GM19328 (cell line): ENCODE results near the gene ATP5PB.
A peak's percentile ranks its signal among the peaks of the same experiment; 100 is the strongest.

Source experiments
- ATAC-seq: cut with Tn5 transposase; IDR thresholded peaks from one replicate; pipeline ENCODE4 v1.9.1; 2021; ENCODE audit warnings: mild to moderate bottlenecking, moderate library complexity; ENCODE audit not compliant: unreplicated experiment

Gene ATP5PB

DNA sequence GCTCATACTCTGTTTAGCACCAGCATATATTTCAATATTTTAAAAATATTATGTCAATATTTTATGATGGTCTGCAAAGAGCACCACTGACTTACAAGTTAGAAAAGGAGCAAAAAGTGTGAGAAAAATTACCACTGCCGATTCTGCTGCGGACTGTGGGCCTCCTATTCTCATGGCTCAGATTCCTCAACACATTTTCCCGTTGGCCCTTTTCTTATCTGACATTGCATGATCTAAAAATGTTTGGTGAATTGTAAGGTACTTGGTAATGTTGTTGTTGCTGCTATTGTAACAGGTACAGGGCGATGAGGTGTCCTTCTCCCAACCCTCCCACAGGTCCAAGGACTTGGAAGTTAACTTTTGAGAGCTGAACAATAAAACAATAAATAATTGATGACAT, 25.3 kb downstream of the ATP5PB start:
- ATAC-seq, result no peak

DNA sequence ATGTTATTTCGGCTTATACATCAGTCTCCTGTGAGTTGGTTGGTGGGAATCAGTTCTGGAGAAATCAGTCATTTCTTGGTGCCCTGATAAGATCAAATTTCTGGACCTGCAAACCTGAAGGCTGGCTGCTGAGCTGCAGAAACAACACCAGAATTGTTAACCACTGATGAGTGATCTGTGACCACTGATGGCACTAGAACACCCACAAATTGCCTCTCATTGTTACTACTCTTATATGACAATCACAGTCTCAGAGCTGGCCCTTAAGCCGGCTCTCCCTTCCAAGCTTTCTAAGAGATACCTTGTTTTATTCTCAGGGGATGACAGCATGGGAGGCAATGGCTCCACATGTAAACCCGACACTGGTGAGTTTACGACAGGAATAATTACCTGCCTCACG, 26.4 kb downstream of the ATP5PB start:
- ATAC-seq, result no peak

DNA sequence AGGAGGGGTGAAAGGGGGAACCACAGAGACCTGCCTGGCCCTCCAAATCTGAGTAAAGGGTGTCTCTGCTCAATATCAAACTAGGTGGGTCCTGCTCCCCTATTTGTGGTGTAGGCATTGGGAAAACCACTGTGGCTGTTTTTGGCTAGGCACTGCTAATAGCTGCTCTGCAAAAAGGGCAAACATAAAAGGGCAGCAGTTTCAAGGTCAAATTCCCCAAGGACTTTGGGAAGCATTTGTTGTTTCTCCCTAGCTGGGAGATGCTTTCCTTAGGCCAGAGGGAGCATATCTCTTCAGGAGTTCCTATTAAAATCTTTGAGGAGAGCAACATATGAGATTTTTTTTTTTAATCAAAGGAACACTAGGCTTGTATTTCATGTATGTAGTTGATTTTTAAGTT, 26.9 kb downstream of the ATP5PB start:
- ATAC-seq, result no peak

GRCh38 chr1:111476761-111477309, 27.6 kb downstream of the ATP5PB start:
- ATAC-seq, result peak; percentile 68

DNA sequence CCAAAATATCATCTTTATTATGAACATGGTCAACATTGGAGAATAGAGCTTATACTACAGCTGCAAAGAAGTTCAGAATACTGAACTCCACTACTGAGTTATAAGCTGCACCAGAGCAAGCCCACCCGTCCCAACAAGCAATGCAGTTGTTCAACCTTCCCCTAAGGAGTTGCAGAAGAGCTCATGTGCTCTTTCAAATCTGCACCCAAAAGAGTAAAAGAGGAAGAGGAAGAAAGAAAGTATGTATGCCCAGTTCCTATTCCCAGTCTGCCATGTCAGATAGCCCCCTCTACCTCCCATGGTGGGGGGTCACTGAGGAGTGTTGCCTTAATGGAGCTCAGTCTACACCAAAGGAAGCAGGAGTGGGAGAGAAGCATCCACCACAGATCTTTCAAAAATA, 31.4 kb downstream of the ATP5PB start:
- ATAC-seq, result no peak

GRCh38 chr1:111481387-111482221, 32.3 kb downstream of the ATP5PB start:
- ATAC-seq, result no peak

- no peak for ATAC-seq
Observed at GRCh38 chr1:111483166-111483565, 33.9 kb downstream of the ATP5PB start.

DNA sequence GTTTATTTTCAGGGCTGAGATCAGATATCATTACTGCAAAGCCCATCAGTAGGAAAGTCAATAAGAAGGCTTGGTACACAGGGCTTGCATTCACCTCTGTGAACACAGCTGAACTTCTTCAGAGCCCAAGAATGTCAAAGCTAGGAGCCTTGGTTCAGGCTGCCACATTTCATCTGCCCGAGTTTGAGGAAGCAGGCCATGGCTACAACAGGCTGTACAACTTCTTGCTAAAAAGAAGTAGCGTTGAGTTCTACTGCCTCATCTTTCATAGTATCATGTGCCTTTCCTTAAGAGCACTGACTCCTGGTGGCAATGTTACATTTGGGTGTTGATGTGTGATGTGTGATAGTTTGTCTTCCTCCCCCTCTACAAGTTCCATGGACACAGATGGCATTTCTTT, 34.6 kb downstream of the ATP5PB start:
- ATAC-seq, result no peak

DNA sequence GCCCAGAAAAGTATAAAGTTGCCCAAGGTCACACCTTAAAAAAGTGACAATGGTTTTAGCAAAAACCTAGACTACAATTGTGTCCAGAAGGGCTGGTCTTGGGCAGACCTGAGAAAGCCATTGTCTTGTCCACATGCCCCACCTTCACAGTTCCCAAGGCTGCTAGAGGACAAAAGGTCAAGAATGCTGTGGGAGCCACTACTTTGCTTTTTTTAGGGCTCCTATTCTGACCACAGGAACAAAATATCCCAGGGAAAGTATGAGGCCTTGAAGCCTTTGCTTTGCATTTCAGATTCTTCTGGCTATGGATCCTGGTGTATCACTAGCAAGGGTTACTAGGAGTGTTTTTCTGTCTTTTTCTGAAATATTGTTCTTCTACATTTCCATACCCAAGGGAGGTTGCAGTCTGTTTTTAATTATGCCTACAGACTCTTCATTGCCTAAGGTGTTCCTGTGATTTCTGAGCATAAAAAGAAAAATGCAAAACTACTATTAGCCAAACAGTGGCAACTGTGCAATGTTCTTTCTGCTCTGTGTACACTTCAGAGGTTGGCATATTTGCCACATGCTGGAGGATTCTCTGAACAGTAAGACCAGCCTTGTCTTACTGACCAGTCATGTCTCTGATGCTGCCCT, 35.2 kb downstream of the ATP5PB start:
- ATAC-seq, result no peak

DNA sequence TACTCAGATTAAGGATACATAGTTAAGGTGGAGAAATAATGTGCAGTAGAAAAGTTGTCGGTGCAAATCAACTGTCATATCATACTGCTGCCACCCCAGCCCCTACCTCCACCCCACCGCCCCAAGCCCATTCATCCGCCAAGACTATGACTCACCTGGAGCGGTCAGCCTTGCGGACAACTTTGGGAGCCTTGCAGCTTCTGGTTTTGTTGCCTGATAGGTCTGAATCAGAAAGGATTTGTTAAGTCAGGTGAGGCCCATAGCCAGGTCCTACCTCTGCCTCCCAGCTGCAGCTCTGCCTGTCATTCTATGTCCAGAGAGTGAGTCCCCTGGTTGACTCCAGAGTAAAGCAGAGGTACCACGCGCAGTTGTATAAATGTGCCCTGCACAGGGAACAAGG, 37.2 kb downstream of the ATP5PB start:
- no peak for ATAC-seq

- no peak for ATAC-seq
Observed at GRCh38 chr1:111487133-111487532, 37.9 kb downstream of the ATP5PB start.

GRCh38 chr1:111488669-111489068, 39.4 kb downstream of the ATP5PB start:
- ATAC-seq, result no peak

- no peak for ATAC-seq
Observed at GRCh38 chr1:111489604-111490003, 40.3 kb downstream of the ATP5PB start.

- no peak for ATAC-seq
Observed at GRCh38 chr1:111490220-111490619, 41.0 kb downstream of the ATP5PB start.

DNA sequence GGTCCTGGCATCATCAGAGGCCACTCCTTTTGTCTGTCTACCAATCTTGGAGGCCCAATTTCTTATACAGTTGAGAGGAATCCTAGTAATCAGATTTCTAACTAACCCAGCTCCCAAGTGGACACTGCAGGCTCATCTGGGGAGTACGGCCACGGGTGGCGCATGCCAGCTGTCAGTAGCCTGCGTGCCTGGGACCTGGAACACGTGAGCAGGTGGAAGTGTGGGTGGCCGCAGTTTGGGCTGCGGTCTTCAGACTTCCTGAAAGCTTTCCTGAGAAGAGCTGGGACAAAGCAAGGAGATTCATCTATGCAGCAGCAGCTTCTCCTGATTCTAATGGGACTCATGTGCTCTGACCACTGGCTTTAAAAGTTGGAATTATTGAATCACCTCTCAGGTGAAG, 41.8 kb downstream of the ATP5PB start:
- no peak for ATAC-seq

DNA sequence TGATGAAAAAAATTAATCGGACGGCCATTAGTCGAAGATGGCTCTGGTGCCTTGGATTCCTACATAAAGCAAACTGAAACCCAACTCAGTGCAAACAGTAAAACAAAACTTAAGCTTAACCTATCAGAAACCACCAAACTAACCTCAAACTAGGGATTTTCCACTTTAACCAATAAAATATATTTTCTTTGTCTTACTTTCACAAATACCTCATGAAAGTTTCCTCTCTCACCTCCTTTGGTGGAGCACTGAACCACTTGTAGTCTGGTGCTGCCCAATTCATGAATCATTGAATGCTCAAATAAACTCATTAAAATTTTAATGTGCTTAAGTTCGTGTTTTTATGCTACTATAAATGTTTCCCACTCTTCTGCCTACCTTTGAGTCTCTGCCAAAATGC, 47.1 kb downstream of the ATP5PB start:
- ATAC-seq, result no peak

DNA sequence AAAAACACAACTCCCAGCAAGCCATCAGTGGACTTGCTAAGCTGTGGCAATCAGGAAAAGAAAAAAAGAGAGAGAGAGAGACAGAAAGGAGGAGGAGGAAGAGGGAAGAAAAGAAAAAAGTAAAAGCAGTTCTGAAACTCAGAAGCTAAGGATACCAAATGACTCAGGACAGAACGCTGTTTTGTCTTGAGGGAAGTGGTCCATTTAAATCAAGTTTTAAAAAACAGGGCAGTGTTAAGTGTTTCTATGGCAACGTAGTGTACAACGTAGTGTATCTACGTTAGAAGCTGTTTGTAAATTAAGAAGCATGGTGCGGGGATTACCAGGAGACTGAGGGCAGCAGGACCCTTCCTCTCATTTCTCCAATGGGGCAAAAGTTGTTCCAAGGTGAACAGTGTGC, 48.3 kb downstream of the ATP5PB start:
- ATAC-seq, result no peak

DNA sequence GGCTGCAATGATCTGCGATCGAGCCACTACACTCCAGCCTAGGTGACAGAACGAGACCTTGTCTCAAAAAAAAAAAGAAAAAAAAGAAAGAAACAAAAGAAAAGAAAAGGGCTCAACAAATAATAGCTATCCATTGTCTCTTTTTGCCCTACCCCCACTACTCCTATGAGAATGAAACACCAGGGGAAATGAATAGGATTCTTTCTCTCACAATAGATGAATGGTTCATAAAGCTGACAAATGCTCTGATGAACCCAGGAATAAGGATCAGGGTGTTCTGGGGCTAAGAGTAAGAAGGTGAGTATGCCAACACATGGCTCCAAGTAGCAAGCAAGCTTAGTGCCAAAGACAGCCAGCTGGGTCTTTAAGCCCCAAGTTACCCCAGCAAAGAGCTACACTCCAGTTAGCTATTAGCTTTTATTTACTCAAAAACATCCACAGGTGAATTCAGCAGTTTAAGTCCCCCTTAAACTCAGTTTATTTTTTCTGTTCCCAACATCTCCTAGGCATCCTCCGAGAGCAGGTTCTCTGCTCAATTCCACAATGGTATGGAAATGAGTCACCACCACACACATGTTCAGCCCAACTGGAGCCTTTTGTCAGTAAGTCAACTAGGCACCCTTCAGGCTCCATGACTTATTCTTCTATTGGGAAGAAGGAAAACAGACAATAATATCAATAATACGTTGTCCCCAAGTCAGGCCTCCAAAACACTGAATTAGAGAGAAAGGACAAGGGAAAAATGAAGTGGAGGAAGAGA, 49.9 kb downstream of the ATP5PB start:
- ATAC-seq, result no peak

DNA sequence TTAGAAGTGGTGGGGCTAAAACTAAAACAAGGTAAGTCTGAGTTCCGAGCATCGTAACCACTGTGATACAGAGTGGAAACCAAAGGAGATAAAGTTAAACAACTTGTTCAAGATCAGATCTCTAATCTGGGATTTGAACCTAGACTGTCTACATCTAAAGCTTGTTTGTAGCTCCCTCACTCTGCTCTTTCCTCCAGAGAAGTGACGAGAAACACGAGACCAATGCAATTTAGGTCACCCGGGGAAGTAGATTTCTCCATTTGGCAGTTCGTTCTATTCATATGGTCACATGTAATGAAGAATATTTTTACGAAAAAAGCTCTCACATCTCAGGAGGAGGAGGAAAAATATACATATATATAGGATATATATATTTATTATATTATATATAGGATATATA, 52.4 kb downstream of the ATP5PB start:
- no peak for ATAC-seq

- no peak for ATAC-seq
Observed at GRCh38 chr1:111503585-111504060, 54.4 kb downstream of the ATP5PB start, which contains the start of the genes ADORA3 and TMIGD3. TSS of gene ADORA3 (minus strand) at chr1:111503633. CDS start at chr1:111503354, 279 bp downstream. TSS of gene TMIGD3 (minus strand) at chr1:111503633. CDS start at chr1:111503354, 279 bp downstream.

DNA sequence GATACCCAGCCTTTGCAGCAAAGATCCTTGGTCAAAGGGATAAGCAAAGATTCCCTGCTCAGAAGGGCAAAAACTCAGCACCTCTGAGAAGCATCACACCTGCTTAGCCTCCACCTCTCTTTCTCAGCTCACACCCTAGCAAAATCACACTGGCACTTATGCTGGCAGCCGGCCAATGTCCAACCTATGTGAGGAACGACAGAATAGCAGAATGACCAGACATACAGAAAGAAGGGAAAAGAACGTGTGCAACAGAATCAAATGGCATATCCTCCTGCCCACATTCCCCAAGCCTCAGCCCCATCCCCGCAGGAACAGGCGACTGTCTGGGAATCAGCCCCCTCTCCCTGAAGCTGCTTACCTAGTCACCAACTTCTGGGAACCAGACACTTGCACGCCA, 54.8 kb downstream of the ATP5PB start:
- ATAC-seq, result no peak
